Mesendoderm (in vitro differentiated cells): ENCODE data around the gene CBX2.

Source experiments
- DNase-seq: peaks from one replicate; pipeline ENCODE4 v3.0.0; 2013
- H2AK5ac ChIP-seq: 2 replicates; pipeline ENCODE4 v1.6.1; 2013; ENCODE audit warnings: low read length, inconsistent platforms
- H2BK120ac ChIP-seq: 2 replicates; pipeline ENCODE4 v1.6.1; 2013; ENCODE audit warnings: low read depth, mild to moderate bottlenecking, low read length, moderate library complexity, mixed read lengths
- H2BK15ac ChIP-seq: replicated peaks from 2 replicates; pipeline ENCODE4 v1.6.1; 2013; ENCODE audit warnings: low read depth, mild to moderate bottlenecking, moderate library complexity
- H2BK5ac ChIP-seq: 2 replicates; pipeline ENCODE4 v1.6.1; 2013; ENCODE audit warnings: low read length, inconsistent platforms
- H3K18ac ChIP-seq: 2 replicates; pipeline ENCODE4 v1.6.1; 2013; ENCODE audit warnings: mild to moderate bottlenecking, low read length, mixed read lengths
- H3K23ac ChIP-seq: one replicate; pipeline ENCODE4 v1.6.1; 2013; ENCODE audit warnings: low read length
- H3K27ac ChIP-seq: 2 replicates; pipeline ENCODE4 v1.5.1; 2013; ENCODE audit warnings: low read depth, mild to moderate bottlenecking, inconsistent platforms, low read length, moderate library complexity
- H3K27me3 ChIP-seq: 2 replicates; pipeline ENCODE4 v1.6.1; 2013; ENCODE audit warnings: low read length, control low read depth, mild to moderate bottlenecking, inconsistent platforms; ENCODE audit not compliant: insufficient read depth, poor library complexity
- H3K36me3 ChIP-seq: 2 replicates; pipeline ENCODE4 v1.6.1; 2013; ENCODE audit warnings: low read length, inconsistent platforms; ENCODE audit not compliant: control insufficient read depth, insufficient read depth
- H3K4ac ChIP-seq: one replicate; pipeline ENCODE4 v1.6.1; 2013; ENCODE audit warnings: low read depth, mild to moderate bottlenecking, low read length, moderate library complexity
- H3K4me1 ChIP-seq: 2 replicates; pipeline ENCODE4 v1.6.1; 2013; ENCODE audit warnings: low read depth, low read length, inconsistent platforms; ENCODE audit not compliant: control insufficient read depth
- H3K4me2 ChIP-seq: 2 replicates; pipeline ENCODE4 v1.6.1; 2013; ENCODE audit warnings: low read length
- H3K4me3 ChIP-seq: 2 replicates; pipeline ENCODE4 v1.5.1; 2013; ENCODE audit warnings: mild to moderate bottlenecking, low read length
- H3K56ac ChIP-seq: one replicate; pipeline ENCODE4 v1.6.1; 2013; ENCODE audit warnings: low read length
- H3K79me1 ChIP-seq: 2 replicates; pipeline ENCODE4 v1.6.1; 2013; ENCODE audit warnings: low read length, inconsistent platforms
- H3K79me2 ChIP-seq: 2 replicates; pipeline ENCODE4 v1.6.1; 2013; ENCODE audit warnings: mild to moderate bottlenecking, low read length; ENCODE audit not compliant: control insufficient read depth, insufficient read depth
- H3K9ac ChIP-seq: 2 replicates; pipeline ENCODE4 v1.6.1; 2013; ENCODE audit warnings: low read length, inconsistent platforms
- H4K5ac ChIP-seq: one replicate; pipeline ENCODE4 v1.6.1; 2013; ENCODE audit warnings: low read length
- H4K8ac ChIP-seq: one replicate; pipeline ENCODE4 v1.6.1; 2013; ENCODE audit warnings: low read depth, mild to moderate bottlenecking, control low read depth, low read length, moderate library complexity
- WGBS: extraction: QIAGEN DNeasy Blood & Tissue Kit; methylation state at CpG from one replicate; pipeline ENCODE4 v1.1.7; 2013; ENCODE audit warnings: low lambda C conversion rate, missing lambda C conversion rate; ENCODE audit not compliant: insufficient coverage; ENCODE audit errors: extremely low coverage; 5-methylcytosine and 5-hydroxymethylcytosine counted together

The CBX2 gene

DNA sequence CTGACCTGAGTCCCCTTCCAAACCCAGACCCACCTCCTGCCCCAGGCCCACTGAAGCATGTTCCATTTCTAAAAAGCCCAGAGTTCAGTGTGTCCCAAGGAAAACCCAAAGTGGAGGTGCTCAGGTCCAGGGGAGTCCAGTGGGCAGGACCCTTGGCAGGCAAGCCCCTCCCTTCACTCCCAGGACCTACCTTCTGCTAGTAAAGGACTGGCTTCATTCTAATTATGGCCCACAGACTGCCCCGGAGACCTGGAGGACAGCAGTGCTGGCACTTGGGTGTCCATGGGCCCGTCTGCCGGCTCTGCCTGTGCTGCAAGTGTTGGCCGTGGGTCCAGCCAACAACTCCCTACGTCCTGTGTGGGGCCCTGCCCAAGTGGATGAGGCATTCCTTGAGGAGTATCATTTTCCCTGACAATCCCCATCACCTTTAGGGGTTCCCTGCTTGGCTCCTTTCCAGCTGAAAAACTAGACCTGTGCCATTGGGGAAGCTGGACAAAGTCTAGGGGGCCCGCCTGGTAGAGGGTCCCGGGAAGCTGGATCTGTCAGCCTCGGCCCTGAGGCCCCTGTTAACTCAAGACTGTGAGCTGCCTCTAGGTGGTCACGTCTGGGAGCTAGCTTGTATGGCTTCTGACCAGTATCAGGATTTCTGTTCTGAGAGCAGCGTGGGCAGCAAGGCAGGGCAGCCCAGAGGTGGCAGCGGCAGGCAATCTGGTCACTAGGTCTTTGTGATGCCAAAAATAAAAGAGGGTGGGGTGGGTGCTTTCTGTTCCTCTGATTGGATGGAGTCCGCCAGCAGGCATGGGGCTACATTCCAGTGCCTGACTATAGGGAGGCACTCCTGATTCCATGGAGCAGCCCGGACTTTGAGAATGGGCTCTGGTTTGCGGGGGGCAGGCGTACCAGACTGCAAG is 8.2 kb downstream of the CBX2 start:
- no peak overlapping the region for H4K8ac ChIP-seq
- H3K27me3 ChIP-seq = peaks cover 23% of the 10 kb centered on the region
- no peak overlapping the region for H3K4me2 ChIP-seq
- WGBS = no CpG with 5 or more reads among the region's 15 CpGs
- H3K9ac ChIP-seq = no peak overlapping the region
- no peaks in the 10 kb centered on the region for H3K79me2 ChIP-seq
- no peak overlapping the region for H2BK5ac ChIP-seq
- no peak overlapping the region for H3K56ac ChIP-seq
- H3K23ac ChIP-seq = no peak overlapping the region
- no peak overlapping the region for H2AK5ac ChIP-seq
- H3K18ac ChIP-seq = no peak overlapping the region
- no peak overlapping the region for H3K27ac ChIP-seq
- no peaks in the 10 kb centered on the region for H3K4me1 ChIP-seq
- DNase-seq = no peak
- H3K36me3 ChIP-seq = no peaks in the 10 kb centered on the region
- H3K79me1 ChIP-seq = no peaks in the 10 kb centered on the region
- no peak overlapping the region for H3K4me3 ChIP-seq
- H4K5ac ChIP-seq = no peak overlapping the region
- no peak overlapping the region for H2BK15ac ChIP-seq
- no peak overlapping the region for H3K4ac ChIP-seq
- H2BK120ac ChIP-seq = no peak overlapping the region

DNA sequence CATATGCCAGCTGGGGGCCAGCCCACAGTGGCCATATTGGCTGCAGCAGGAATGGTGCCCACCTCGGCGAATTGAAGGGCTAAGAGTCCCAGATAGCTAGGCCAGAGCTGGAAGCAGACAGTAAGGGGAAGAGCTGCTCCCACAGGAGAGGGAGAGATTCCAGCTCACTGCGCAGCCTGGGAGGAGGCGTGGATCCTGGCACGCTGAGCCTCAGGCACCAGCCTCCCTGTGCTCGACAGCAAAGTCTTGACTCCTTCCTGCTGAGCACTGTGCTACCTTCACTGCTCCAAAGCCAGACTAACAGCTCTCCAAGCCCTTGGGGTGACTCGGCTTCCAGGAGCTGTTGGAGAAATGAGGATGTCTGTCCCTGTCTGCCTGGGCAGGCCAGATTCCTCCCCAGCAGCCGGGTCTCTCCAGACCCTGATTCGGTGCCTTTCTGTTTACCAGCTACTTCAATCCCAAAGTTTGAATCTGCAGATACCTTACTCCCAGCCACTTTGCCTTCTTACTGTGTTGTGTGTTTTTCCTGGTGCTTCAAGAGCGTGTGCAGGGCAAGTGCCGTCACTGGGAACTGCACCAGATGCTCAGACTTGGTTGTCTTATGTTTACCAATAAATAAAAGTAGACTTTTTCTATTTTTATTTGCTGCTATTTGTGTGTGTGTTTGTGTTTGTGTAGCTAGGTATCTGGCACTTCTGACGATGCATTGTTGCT is 9.1 kb downstream of the CBX2 start:
- no peak overlapping the region for H2BK5ac ChIP-seq
- H3K56ac ChIP-seq = no peak overlapping the region
- no peak overlapping the region for H3K9ac ChIP-seq
- H3K23ac ChIP-seq = no peak overlapping the region
- no peak overlapping the region for H2AK5ac ChIP-seq
- H4K5ac ChIP-seq = no peak overlapping the region
- no peak for DNase-seq
- H2BK120ac ChIP-seq = no peak overlapping the region
- no peaks in the 10 kb centered on the region for H3K4me1 ChIP-seq
- no peak overlapping the region for H3K18ac ChIP-seq
- H3K27me3 ChIP-seq = peaks cover 33% of the 10 kb centered on the region
- H3K79me1 ChIP-seq = no peaks in the 10 kb centered on the region
- no peak overlapping the region for H3K4me3 ChIP-seq
- no peak overlapping the region for H4K8ac ChIP-seq
- no peak overlapping the region for H3K4ac ChIP-seq
- WGBS = no CpG with 5 or more reads among the region's 12 CpGs
- no peak overlapping the region for H2BK15ac ChIP-seq
- no peaks in the 10 kb centered on the region for H3K36me3 ChIP-seq
- H3K79me2 ChIP-seq = no peaks in the 10 kb centered on the region
- no peak overlapping the region for H3K27ac ChIP-seq
- no peak overlapping the region for H3K4me2 ChIP-seq

GRCh38 chr17:79788455-79788854 is 10.5 kb downstream of the CBX2 start:
- Histone ChIP-seq H3K27me3 (peaks cover 43% of the 10 kb centered on the region), H3K23ac (no peak overlapping the region), H4K5ac (no peak overlapping the region), H3K27ac (no peak overlapping the region), H2BK15ac (no peak overlapping the region), H2BK5ac (no peak overlapping the region), H3K4me3 (no peak overlapping the region), H2AK5ac (no peak overlapping the region), H3K4me1 (peaks cover under 1% of the 10 kb centered on the region), H4K8ac (no peak overlapping the region), H3K79me1 (no peaks in the 10 kb centered on the region), H2BK120ac (no peak overlapping the region), H3K18ac (no peak overlapping the region), H3K4me2 (no peak overlapping the region), H3K36me3 (no peaks in the 10 kb centered on the region), H3K56ac (no peak overlapping the region), H3K9ac (no peak overlapping the region), H3K4ac (no peak overlapping the region), H3K79me2 (no peaks in the 10 kb centered on the region)
- no CpG with 5 or more reads among the region's 5 CpGs for WGBS
- DNase-seq = no peak

- H4K5ac ChIP-seq = no peak overlapping the region
- H2AK5ac ChIP-seq = no peak overlapping the region
- no peak overlapping the region for H3K23ac ChIP-seq
- H3K4ac ChIP-seq = no peak overlapping the region
- H3K27ac ChIP-seq = no peak overlapping the region
- H3K27me3 ChIP-seq = peaks cover 47% of the 10 kb centered on the region
- H3K56ac ChIP-seq = peak overlapping the region; percentile 78
- no peak overlapping the region for H3K4me3 ChIP-seq
- peak; percentile 88 for DNase-seq
- peak overlapping the region; percentile 62 for H3K4me2 ChIP-seq
- peaks cover 3% of the 10 kb centered on the region for H3K4me1 ChIP-seq
- no peak overlapping the region for H3K18ac ChIP-seq
- no peak overlapping the region for H4K8ac ChIP-seq
- H3K9ac ChIP-seq = peak overlapping the region; percentile 51
- H2BK15ac ChIP-seq = no peak overlapping the region
- no peak overlapping the region for H2BK120ac ChIP-seq
- no CpG with 5 or more reads among the region's 52 CpGs for WGBS
- H3K79me1 ChIP-seq = no peaks in the 10 kb centered on the region
- no peak overlapping the region for H2BK5ac ChIP-seq
- no peaks in the 10 kb centered on the region for H3K36me3 ChIP-seq
- H3K79me2 ChIP-seq = no peaks in the 10 kb centered on the region
Measured at GRCh38 chr17:79788989-79789942, 11.3 kb downstream of the CBX2 start.

- Histone ChIP-seq H3K56ac (peak overlapping the region; percentile 78), H3K79me2 (no peaks in the 10 kb centered on the region), H2BK120ac (no peak overlapping the region), H3K4me3 (no peak overlapping the region), H3K36me3 (no peaks in the 10 kb centered on the region), H3K79me1 (no peaks in the 10 kb centered on the region), H3K18ac (no peak overlapping the region), H3K4me2 (peak overlapping the region; percentile 62), H3K4ac (no peak overlapping the region), H3K4me1 (peaks cover 3% of the 10 kb centered on the region), H4K5ac (no peak overlapping the region), H3K23ac (no peak overlapping the region), H2AK5ac (no peak overlapping the region), H3K27me3 (peaks cover 55% of the 10 kb centered on the region), H3K9ac (peak overlapping the region; percentile 51), H2BK5ac (no peak overlapping the region), H4K8ac (no peak overlapping the region), H2BK15ac (no peak overlapping the region), H3K27ac (no peak overlapping the region)
- WGBS = no CpG with 5 or more reads among the region's 74 CpGs
- peak; percentile 44 for DNase-seq
Measured at GRCh38 chr17:79789943-79790804, 12.2 kb downstream of the CBX2 start.
